GM12878 (cell line): Measurements from ENCODE around the gene UROD. TPM values are rescaled to one million over a fixed set of nuclear protein-coding genes. Genes with fewer than 3 reads are reported as not detected.

Experiments used
- CEBPB ChIP-seq, 2 experiments: fragments of 150-350 bp in 1 of 2; IDR thresholded peaks; 2 replicates each; pipeline ENCODE4 v1.6.1; 2012 to 2014; ENCODE audit warnings: low read depth in 2 of 2, low read length in 2 of 2, borderline replicate concordance in 1 of 2, inconsistent platforms in 1 of 2
- E2F8 ChIP-seq: fragments of 450-650 bp; IDR thresholded peaks from 2 replicates; pipeline ENCODE4 v1.6.1; 2018; ENCODE audit warnings: mild to moderate bottlenecking, low read depth, moderate library complexity; ENCODE audit not compliant: partially characterized antibody
- FOXK2 ChIP-seq: fragments of 450-650 bp; IDR thresholded peaks from 2 replicates; pipeline ENCODE4 v1.6.1; 2017; ENCODE audit warnings: mild to moderate bottlenecking, moderate library complexity
- HDAC6 ChIP-seq: fragments of 200-600 bp; sonication (generic); IDR thresholded peaks from one replicate; pipeline ENCODE4 v1.8.0; 2017; ENCODE audit warnings: antibody characterized with exemption; ENCODE audit not compliant: unreplicated experiment
- IKZF1 ChIP-seq: fragments of 450-650 bp; conservative IDR thresholded peaks from 2 replicates; pipeline ENCODE4 v1.6.1; 2017; ENCODE audit warnings: antibody characterized with exemption, mild to moderate bottlenecking
- IKZF2 ChIP-seq, 2 experiments: fragments of 450-650 bp; IDR thresholded peaks; 2 replicates each; pipeline ENCODE4 v1.6.1; 2017; ENCODE audit warnings: mild to moderate bottlenecking in 2 of 2, moderate library complexity in 2 of 2
- IRF3 ChIP-seq: fragments of 450-650 bp; IDR thresholded peaks from 2 replicates; pipeline ENCODE4 v1.6.1; 2014; ENCODE audit warnings: mild to moderate bottlenecking
- KDM1A ChIP-seq: fragments of 200-600 bp; sonication (generic); IDR thresholded peaks from 2 replicates; pipeline ENCODE4 v1.6.1; 2016; ENCODE audit warnings: borderline replicate concordance
- MTA2 ChIP-seq: fragments of 450-650 bp; IDR thresholded peaks from 2 replicates; pipeline ENCODE4 v1.6.1; 2016; ENCODE audit warnings: low read depth, mild to moderate bottlenecking, moderate library complexity
- NR2F1 ChIP-seq: fragments of 450-650 bp; conservative IDR thresholded peaks from 2 replicates; pipeline ENCODE4 v1.6.1; 2017; ENCODE audit warnings: mild to moderate bottlenecking
- POLR2AphosphoS2 ChIP-seq: IDR thresholded peaks from 2 replicates; pipeline ENCODE4 v1.6.1; 2011; ENCODE audit warnings: low read depth, mild to moderate bottlenecking, low read length, improper control_type of control experiment, moderate library complexity
- RELA ChIP-seq: fragments of 450-650 bp; IDR thresholded peaks from 2 replicates; pipeline ENCODE4 v1.8.0; 2014; ENCODE audit warnings: borderline replicate concordance; ENCODE audit not compliant: partially characterized antibody
- RFX5 ChIP-seq: IDR thresholded peaks from 2 replicates; pipeline ENCODE4 v1.6.1; 2011; ENCODE audit warnings: low read depth, low read length, improper control_type of control experiment
- SREBF1 ChIP-seq: IDR thresholded peaks from 2 replicates; pipeline ENCODE4 v1.6.1; 2012; ENCODE audit warnings: mild to moderate bottlenecking, low read length
- polyA plus RNA-seq, 11 experiments: library from polyadenylated mRNA; depleted of rRNA in 4 of 11; unstranded in 6 of 11; stranded (reverse) in 5 of 11; fragments of >200 nt; fragmentation: Nextera tagmentation in 4 of 11; fragmentation: Illumina TruSeq in 1 of 11; extraction: Ambion mirVana in 4 of 11; extraction: Trizol in 1 of 11; gene quantifications; 1 replicate in 1 of 11; 2 replicates in 10 of 11; pipeline versions ENCODE4 v1.2.1 to v1.2.3, GENCODE V29; 2011 to 2016; ENCODE audit warnings: inconsistent platforms in 2 of 11, missing spikeins in 2 of 11, low read depth in 1 of 11
- total RNA-seq, 4 experiments: library from RNA; depleted of rRNA in 3 of 4; stranded (reverse); fragments of >200 nt in 3 of 4; fragmentation: Illumina TruSeq in 1 of 4; extraction: Trizol in 1 of 4; gene quantifications; 2 replicates each; pipeline versions ENCODE4 v1.2.1 to v1.2.3, GENCODE V29; 2013 to 2021
- TF ChIP-seq, protein P1 (sequence below): fragments of 450-650 bp; IDR thresholded peaks from 2 replicates; pipeline ENCODE4 v1.6.1; 2017; ENCODE audit warnings: mild to moderate bottlenecking
- TF ChIP-seq, protein P2 (sequence below): fragments of 450-650 bp; IDR thresholded peaks from 2 replicates; pipeline ENCODE4 v1.6.1; 2017; ENCODE audit warnings: borderline replicate concordance
- TF ChIP-seq, protein P3 (sequence below): fragments of 450-650 bp; IDR thresholded peaks from 2 replicates; pipeline ENCODE4 v1.6.1; 2017; ENCODE audit warnings: low read depth, mild to moderate bottlenecking, moderate library complexity
- TF ChIP-seq, protein P4 (sequence below): fragments of 450-650 bp; IDR thresholded peaks from 2 replicates; pipeline ENCODE4 v1.6.1; 2018; ENCODE audit warnings: borderline replicate concordance, mild to moderate bottlenecking; ENCODE audit not compliant: partially characterized antibody

Gene UROD
- total and polyA plus RNA-seq, 10 of the 15 experiments (the other 5 are each of a cell fraction or from before 2014, with no cell fraction given): 65.8 to 330 (median 102) TPM

- TF ChIP-seq, protein P1, sequence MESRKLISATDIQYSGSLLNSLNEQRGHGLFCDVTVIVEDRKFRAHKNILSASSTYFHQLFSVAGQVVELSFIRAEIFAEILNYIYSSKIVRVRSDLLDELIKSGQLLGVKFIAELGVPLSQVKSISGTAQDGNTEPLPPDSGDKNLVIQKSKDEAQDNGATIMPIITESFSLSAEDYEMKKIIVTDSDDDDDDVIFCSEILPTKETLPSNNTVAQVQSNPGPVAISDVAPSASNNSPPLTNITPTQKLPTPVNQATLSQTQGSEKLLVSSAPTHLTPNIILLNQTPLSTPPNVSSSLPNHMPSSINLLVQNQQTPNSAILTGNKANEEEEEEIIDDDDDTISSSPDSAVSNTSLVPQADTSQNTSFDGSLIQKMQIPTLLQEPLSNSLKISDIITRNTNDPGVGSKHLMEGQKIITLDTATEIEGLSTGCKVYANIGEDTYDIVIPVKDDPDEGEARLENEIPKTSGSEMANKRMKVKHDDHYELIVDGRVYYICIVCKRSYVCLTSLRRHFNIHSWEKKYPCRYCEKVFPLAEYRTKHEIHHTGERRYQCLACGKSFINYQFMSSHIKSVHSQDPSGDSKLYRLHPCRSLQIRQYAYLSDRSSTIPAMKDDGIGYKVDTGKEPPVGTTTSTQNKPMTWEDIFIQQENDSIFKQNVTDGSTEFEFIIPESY: no peak
- TF ChIP-seq SREBF1 (no peak), POLR2AphosphoS2 (0 out of 2 replicates have a peak, but pooled peaks have one; percentile 40), NR2F1 (no peak), KDM1A (no peak), IRF3 (no peak), IKZF2 (IDR thresholded peaks at IDR 0.05) (0 out of 4 replicates have a peak, but pooled peaks of 1 of the 2 experiments have one; percentile 9), MTA2 (no peak), FOXK2 (no peak), E2F8 (no peak), IKZF1 (peak; percentile 73), RFX5 (no peak), RELA (peak; percentile 39), HDAC6 (no peak), CEBPB (IDR thresholded peaks at IDR 0.05; ENCODE audit: borderline replicate concordance in 1 of 2, low read depth in 2 of 2, low read length in 2 of 2) (no peak)
- TF ChIP-seq, protein P2, sequence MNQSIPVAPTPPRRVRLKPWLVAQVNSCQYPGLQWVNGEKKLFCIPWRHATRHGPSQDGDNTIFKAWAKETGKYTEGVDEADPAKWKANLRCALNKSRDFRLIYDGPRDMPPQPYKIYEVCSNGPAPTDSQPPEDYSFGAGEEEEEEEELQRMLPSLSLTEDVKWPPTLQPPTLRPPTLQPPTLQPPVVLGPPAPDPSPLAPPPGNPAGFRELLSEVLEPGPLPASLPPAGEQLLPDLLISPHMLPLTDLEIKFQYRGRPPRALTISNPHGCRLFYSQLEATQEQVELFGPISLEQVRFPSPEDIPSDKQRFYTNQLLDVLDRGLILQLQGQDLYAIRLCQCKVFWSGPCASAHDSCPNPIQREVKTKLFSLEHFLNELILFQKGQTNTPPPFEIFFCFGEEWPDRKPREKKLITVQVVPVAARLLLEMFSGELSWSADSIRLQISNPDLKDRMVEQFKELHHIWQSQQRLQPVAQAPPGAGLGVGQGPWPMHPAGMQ: peak; percentile 71
- TF ChIP-seq, protein P3, sequence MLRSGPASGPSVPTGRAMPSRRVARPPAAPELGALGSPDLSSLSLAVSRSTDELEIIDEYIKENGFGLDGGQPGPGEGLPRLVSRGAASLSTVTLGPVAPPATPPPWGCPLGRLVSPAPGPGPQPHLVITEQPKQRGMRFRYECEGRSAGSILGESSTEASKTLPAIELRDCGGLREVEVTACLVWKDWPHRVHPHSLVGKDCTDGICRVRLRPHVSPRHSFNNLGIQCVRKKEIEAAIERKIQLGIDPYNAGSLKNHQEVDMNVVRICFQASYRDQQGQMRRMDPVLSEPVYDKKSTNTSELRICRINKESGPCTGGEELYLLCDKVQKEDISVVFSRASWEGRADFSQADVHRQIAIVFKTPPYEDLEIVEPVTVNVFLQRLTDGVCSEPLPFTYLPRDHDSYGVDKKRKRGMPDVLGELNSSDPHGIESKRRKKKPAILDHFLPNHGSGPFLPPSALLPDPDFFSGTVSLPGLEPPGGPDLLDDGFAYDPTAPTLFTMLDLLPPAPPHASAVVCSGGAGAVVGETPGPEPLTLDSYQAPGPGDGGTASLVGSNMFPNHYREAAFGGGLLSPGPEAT: peak; percentile 99
- TF ChIP-seq, protein P4, sequence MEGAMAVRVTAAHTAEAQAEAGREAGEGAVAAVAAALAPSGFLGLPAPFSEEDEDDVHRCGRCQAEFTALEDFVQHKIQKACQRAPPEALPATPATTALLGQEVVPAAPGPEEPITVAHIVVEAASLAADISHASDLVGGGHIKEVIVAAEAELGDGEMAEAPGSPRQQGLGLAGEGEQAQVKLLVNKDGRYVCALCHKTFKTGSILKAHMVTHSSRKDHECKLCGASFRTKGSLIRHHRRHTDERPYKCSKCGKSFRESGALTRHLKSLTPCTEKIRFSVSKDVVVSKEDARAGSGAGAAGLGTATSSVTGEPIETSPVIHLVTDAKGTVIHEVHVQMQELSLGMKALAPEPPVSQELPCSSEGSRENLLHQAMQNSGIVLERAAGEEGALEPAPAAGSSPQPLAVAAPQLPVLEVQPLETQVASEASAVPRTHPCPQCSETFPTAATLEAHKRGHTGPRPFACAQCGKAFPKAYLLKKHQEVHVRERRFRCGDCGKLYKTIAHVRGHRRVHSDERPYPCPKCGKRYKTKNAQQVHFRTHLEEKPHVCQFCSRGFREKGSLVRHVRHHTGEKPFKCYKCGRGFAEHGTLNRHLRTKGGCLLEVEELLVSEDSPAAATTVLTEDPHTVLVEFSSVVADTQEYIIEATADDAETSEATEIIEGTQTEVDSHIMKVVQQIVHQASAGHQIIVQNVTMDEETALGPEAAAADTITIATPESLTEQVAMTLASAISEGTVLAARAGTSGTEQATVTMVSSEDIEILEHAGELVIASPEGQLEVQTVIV: peak; percentile 54
Observed at GRCh38 chr1:45011837-45012638, at the start of gene UROD (continued).
